Measurements from ENCODE around the gene TTC31. TPM values are rescaled to one million over a fixed set of nuclear protein-coding genes. Genes with fewer than 3 reads are reported as not detected.

Gene TTC31
- 19.1 and 20.3 TPM in 2 replicates for total RNA-seq

DNA sequence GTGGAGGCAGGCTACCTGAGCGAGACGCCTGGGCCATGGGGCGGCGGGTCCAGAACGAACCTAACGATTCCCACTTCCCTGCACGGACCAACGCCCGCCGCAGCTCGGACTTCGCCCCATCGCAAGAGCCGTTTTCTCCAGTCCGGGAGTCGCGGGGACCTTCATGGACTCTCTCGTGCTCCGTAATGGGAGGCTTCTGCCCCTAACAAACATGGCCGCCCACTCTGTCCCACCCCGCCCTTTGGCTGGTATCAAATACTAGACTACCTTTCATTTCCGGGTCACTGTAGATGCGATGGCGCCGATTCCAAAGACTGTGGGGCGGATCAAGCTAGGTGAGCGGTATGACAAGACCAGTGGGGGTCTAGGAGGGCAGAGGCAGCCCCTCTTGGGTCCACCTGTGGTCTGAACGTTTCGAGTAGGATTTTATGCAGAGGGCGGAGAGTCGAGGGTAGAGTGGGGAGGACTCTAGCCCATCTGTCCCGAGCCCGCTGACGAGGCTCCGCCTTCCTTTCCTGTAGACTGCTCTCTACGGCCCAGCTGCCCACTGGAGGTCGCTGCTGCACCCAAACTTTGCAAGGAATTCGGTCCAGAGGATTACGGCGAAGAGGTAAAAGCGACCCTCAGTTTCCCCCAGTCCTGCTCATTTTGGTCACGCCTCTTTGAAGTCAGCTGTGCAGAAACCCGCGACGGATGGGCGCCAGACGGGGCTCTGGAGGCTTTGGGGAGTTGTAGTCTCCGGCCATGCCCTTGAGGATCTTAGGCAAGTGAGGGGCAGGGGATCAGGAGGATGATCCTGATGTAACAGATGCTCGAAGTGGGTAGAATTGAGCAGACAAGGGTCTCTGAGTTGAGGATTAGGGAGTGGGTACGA is at the start of gene TTC31, which contains the start of gene CCDC142:
Gene TTC31, plus strand, starts transcription at position 281 of the 874 bp plus-strand sequence. Its CDS starts 15 bp downstream, at position 296.
Gene CCDC142, minus strand, starts transcription at position 198 of the 874 bp plus-strand sequence. Its CDS starts 161 bp downstream, at position 37.
- peak within 1 kb of the TSS; percentile 60 for H3K4me3 ChIP-seq (ENCODE audit: low read depth, low read length)
- no peaks in the 10 kb centered on the region for H3K36me3 ChIP-seq (ENCODE audit: control insufficient read depth, insufficient read depth, low read length)
- TF ChIP-seq CTCF (IDR thresholded peaks at IDR 0.05; ENCODE audit: insufficient read depth, low read length, poor library complexity, severe bottlenecking), result peak; percentile 91
- peak; percentile 73 for DNase-seq (ENCODE audit: low read depth)
- no peaks in the 10 kb centered on the region for H3K27me3 ChIP-seq (ENCODE audit: control insufficient read depth, insufficient read depth, low read length)

- H3K36me3 ChIP-seq (ENCODE audit: control insufficient read depth, insufficient read depth, low read length), result no peaks in the 10 kb centered on the region
- H3K27me3 ChIP-seq (ENCODE audit: control insufficient read depth, insufficient read depth, low read length), result no peaks in the 10 kb centered on the region
- no peak for DNase-seq (ENCODE audit: low read depth)
- H3K4me3 ChIP-seq (ENCODE audit: low read depth, low read length), result no peak overlapping the region
- TF ChIP-seq CTCF (IDR thresholded peaks at IDR 0.05; ENCODE audit: insufficient read depth, low read length, poor library complexity, severe bottlenecking), result no peak
Measured at GRCh38 chr2:74436111-74436805, 46.6 kb upstream of the TTC31 start.

DNA sequence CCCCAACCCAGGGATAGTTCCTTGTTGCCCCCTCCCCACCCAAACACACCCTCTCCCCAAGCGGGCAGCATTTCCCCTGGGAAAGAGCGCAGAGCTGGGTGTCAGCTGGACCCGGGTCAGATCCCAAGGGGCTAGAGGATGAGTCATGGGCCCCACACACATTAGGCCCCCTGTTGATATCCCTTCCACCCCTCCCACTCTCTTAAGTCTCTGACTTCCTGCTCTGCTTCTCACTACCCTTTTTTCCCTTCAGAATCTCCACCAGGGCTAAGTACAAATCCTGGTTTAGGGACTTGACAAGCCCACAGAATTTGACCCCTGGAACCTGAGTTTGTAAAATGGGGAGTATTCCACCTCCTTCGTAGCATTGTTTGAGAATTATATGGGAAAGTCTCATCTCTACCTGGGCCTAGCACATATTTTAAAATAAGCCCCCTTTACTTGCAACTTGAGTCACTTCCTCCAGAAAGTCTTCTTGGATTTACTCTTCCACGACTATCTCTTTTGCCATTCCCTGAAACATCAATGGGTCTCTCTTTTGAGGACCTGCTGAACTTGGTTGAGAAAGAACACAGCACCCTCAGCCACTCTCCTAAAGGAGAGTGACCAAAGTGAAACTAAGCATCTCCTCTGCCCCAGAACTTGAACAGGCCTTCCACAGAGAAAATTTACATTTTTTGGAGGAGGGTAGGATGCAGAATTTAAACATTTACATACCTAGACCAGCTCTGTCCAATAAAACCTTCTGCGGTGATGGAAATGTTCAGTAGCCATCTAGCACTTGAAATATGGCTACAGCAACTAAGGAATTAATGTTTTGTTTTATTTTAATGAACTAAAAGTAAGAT is 45.8 kb upstream of the TTC31 start:
- TF ChIP-seq CTCF (IDR thresholded peaks at IDR 0.05; ENCODE audit: insufficient read depth, low read length, poor library complexity, severe bottlenecking), result no peak
- Histone ChIP-seq H3K27me3 (ENCODE audit: control insufficient read depth, insufficient read depth, low read length) (no peaks in the 10 kb centered on the region), H3K4me3 (ENCODE audit: low read depth, low read length) (no peak overlapping the region), H3K36me3 (ENCODE audit: control insufficient read depth, insufficient read depth, low read length) (no peaks in the 10 kb centered on the region)
- DNase-seq (ENCODE audit: low read depth), result no peak

GRCh38 chr2:74438248-74438647 is 44.6 kb upstream of the TTC31 start:
- no peak overlapping the region for H3K4me3 ChIP-seq (ENCODE audit: low read depth, low read length)
- DNase-seq (ENCODE audit: low read depth), result no peak
- H3K36me3 ChIP-seq (ENCODE audit: control insufficient read depth, insufficient read depth, low read length), result no peaks in the 10 kb centered on the region

More at GRCh38 chr2:74438248-74438647, 44.6 kb upstream of the TTC31 start:
- no peaks in the 10 kb centered on the region for H3K27me3 ChIP-seq (ENCODE audit: control insufficient read depth, insufficient read depth, low read length)
- no peak for TF ChIP-seq CTCF (IDR thresholded peaks at IDR 0.05; ENCODE audit: insufficient read depth, low read length, poor library complexity, severe bottlenecking)
